ENCODE data around the gene GJB2.
A peak's percentile ranks its signal among the peaks of the same experiment; 100 is the strongest.

The GJB2 gene

GRCh38 chr13:20192836-20193161, at the start of gene GJB2:
Gene GJB2, minus strand, starts transcription at chr13:20192938. Its CDS starts 3,357 bp downstream, at chr13:20189581.
- no peak for DNase-seq (ENCODE audit: low read depth)

GRCh38 chr13:20241593-20241992, 48.9 kb upstream of the GJB2 start:
- no peak for DNase-seq (ENCODE audit: low read depth)

- DNase-seq (ENCODE audit: low read depth) = no peak
Measured at GRCh38 chr13:20239748-20240147, 47.0 kb upstream of the GJB2 start.

GRCh38 chr13:20232556-20233277, 40.0 kb upstream of the GJB2 start:
- no peak for DNase-seq (ENCODE audit: low read depth)

GRCh38 chr13:20231839-20232555, 39.3 kb upstream of the GJB2 start, which contains the start of gene GJB6:
Gene GJB6, minus strand, starts transcription at chr13:20232319. Its CDS starts 8,839 bp downstream, at chr13:20223480.
- DNase-seq (ENCODE audit: low read depth) = no peak

GRCh38 chr13:20230913-20231838, 38.4 kb upstream of the GJB2 start:
- DNase-seq (ENCODE audit: low read depth) = no peak

- DNase-seq (ENCODE audit: low read depth) = no peak
Measured at GRCh38 chr13:20227730-20228129, 35.0 kb upstream of the GJB2 start.

GRCh38 chr13:20227288-20227687, 34.5 kb upstream of the GJB2 start:
- no peak for DNase-seq (ENCODE audit: low read depth)

- no peak for DNase-seq (ENCODE audit: low read depth)
Measured at GRCh38 chr13:20222553-20222952, 29.8 kb upstream of the GJB2 start.

- DNase-seq (ENCODE audit: low read depth) = no peak
Measured at GRCh38 chr13:20221772-20222171, 29.0 kb upstream of the GJB2 start.

GRCh38 chr13:20219577-20219976, 26.8 kb upstream of the GJB2 start:
- DNase-seq (ENCODE audit: low read depth) = no peak

- DNase-seq (ENCODE audit: low read depth) = no peak
Measured at GRCh38 chr13:20217168-20217567, 24.4 kb upstream of the GJB2 start.

- no peak for DNase-seq (ENCODE audit: low read depth)
Measured at GRCh38 chr13:20209948-20210347, 17.2 kb upstream of the GJB2 start.

GRCh38 chr13:20206698-20207235, 14.0 kb upstream of the GJB2 start:
- DNase-seq (ENCODE audit: low read depth) = peak; percentile 61

- DNase-seq (ENCODE audit: low read depth) = no peak
Measured at GRCh38 chr13:20206065-20206697, 13.4 kb upstream of the GJB2 start.

GRCh38 chr13:20198781-20199180, 6.0 kb upstream of the GJB2 start:
- DNase-seq (ENCODE audit: low read depth) = no peak

GRCh38 chr13:20197361-20197834, 4.7 kb upstream of the GJB2 start:
- no peak for DNase-seq (ENCODE audit: low read depth)

- DNase-seq (ENCODE audit: low read depth) = no peak
Measured at GRCh38 chr13:20195801-20196200, 3.1 kb upstream of the GJB2 start.

- DNase-seq (ENCODE audit: low read depth) = no peak
Measured at GRCh38 chr13:20193907-20194631, 1.3 kb upstream of the GJB2 start.

GRCh38 chr13:20193162-20193906, 596 bp upstream of the GJB2 start:
- DNase-seq (ENCODE audit: low read depth) = no peak
